ENCODE data around the gene ATP2C2.

DNA sequence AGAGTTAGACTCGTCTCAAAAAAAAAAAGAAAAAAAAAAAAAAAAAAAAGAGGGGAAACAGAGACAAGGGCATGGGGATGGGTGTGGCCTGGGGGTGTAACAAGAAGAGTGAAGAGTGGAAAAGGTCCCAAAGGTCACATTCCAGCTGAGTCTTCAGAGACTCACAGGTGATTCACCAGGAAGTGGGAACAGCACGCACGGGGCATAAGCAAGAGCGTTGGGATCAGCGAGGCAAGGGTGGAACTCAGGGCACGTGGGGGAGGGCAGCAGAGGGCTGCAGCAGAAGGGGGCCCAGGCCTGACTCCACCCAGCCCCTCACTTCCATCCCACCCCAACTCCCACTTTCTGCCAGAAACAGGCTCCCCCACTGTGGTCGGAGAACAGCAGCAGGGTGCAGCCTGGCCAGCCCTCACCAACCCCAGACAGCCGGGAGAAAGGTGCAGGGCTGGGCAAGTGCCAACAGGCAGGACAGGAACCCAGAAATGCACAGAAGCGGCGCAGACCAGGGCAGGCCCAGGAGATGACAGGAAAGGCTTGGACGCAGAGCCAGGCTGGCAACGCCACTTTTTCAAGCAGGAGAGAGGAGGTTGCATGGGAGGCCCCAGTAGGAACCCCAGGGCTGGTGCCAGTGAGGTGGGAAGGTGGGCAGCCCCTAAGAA is 132.9 kb downstream of the ATP2C2 start:
- TF ChIP-seq, protein P1, sequence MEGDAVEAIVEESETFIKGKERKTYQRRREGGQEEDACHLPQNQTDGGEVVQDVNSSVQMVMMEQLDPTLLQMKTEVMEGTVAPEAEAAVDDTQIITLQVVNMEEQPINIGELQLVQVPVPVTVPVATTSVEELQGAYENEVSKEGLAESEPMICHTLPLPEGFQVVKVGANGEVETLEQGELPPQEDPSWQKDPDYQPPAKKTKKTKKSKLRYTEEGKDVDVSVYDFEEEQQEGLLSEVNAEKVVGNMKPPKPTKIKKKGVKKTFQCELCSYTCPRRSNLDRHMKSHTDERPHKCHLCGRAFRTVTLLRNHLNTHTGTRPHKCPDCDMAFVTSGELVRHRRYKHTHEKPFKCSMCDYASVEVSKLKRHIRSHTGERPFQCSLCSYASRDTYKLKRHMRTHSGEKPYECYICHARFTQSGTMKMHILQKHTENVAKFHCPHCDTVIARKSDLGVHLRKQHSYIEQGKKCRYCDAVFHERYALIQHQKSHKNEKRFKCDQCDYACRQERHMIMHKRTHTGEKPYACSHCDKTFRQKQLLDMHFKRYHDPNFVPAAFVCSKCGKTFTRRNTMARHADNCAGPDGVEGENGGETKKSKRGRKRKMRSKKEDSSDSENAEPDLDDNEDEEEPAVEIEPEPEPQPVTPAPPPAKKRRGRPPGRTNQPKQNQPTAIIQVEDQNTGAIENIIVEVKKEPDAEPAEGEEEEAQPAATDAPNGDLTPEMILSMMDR (IDR thresholded peaks at IDR 0.05): no peak
- TF ChIP-seq POLR2A (IDR thresholded peaks at IDR 0.05): no peak
